Skeletal muscle satellite cell (primary cell): ENCODE data around the gene CRADD.
"Not testable (repeated sequence)": the region's sequence is repeated elsewhere in the genome, so short reads cannot be mapped to it uniquely, and the experiment has no call there.

Experiments
- H3K27me3 ChIP-seq: 2 replicates; pipeline ENCODE4 v1.7.0; 2013; ENCODE audit warnings: low read length; ENCODE audit not compliant: control insufficient read depth, insufficient read depth
- H3K36me3 ChIP-seq: 2 replicates; pipeline ENCODE4 v1.7.0; 2013; ENCODE audit warnings: mild to moderate bottlenecking, control low read depth, low read length; ENCODE audit not compliant: insufficient read depth
- H3K4me1 ChIP-seq: 2 replicates; pipeline ENCODE4 v1.7.0; 2013; ENCODE audit warnings: low read length; ENCODE audit not compliant: control insufficient read depth, insufficient read depth
- H3K4me2 ChIP-seq: 2 replicates; pipeline ENCODE4 v1.7.0; 2013; ENCODE audit warnings: mild to moderate bottlenecking, low read length
- H3K4me3 ChIP-seq: 2 replicates; pipeline ENCODE4 v1.7.0; 2013; ENCODE audit warnings: low read length
- H3K9ac ChIP-seq: 2 replicates; pipeline ENCODE4 v1.7.0; 2013; ENCODE audit warnings: mild to moderate bottlenecking, low read depth, low read length, moderate library complexity
- H3K9me3 ChIP-seq: replicated peaks from 2 replicates; pipeline ENCODE4 v1.7.0; 2013; ENCODE audit warnings: mild to moderate bottlenecking, control low read depth, low read length

Gene CRADD

DNA sequence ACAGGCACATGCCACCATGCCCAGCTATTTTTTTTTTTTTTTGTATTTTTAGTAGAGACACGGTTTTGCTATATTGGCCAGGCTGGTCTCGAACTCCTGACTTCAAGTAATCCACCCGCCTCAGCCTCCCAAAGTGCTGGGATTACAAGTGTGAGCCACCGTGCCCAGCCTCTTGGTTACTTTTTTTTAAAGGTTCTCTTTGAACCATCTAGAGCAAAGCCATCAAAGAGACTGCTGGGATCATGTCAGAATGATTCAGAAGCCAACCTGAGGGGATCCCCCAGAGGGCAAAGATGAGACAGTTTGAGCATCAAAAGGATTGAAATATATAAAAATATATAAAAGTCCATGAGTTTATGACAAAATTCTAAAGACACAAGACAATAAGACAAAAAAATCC, 103.7 kb downstream of the CRADD start:
- H3K4me2 ChIP-seq, H3K27me3 ChIP-seq, H3K9me3 ChIP-seq, H3K36me3 ChIP-seq, H3K4me3 ChIP-seq, H3K9ac ChIP-seq: not testable (repeated sequence)
- H3K4me1 ChIP-seq = peaks cover 68% of the 10 kb centered on the region

DNA sequence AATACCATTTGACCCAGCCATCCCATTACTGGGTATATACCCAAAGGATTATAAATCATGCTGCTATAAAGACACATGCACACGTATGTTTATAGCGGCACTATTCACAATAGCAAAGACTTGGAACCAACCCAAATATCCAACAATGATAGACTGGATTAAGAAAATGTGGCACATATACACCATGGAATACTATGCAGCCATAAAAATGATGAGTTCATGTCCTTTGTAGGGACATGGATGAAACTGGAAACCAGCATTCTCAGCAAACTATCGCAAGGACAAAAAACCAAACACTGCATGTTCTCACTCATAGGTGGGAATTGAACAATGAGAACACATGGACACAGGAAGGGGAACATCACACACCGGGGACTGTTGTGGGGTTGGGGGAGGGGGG, 104.8 kb downstream of the CRADD start:
- not testable (repeated sequence) for H3K9ac ChIP-seq, H3K27me3 ChIP-seq, H3K4me3 ChIP-seq, H3K9me3 ChIP-seq, H3K36me3 ChIP-seq, H3K4me2 ChIP-seq
- peaks cover 70% of the 10 kb centered on the region for H3K4me1 ChIP-seq

DNA sequence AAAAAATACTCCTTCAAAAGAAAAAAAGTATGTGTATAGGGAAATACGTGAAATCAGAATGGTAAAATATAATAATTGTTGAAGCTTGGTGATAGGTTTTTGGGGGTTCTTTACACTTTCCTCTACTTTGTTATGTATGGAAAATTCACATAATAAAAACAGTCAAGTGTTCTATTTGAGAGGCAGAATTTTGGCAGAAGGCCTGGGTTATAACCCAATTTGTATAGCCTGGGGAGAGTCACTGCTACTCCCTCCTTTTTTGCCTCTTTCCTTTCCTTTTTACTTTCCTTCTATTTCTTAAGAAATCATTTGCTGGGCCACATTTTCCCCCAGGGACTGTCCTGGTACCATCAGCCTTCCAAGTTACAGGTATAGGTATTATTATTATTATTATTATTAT, 105.7 kb downstream of the CRADD start:
- H3K4me2 ChIP-seq = no peak overlapping the region
- no peaks in the 10 kb centered on the region for H3K27me3 ChIP-seq
- no peak overlapping the region for H3K4me3 ChIP-seq
- H3K4me1 ChIP-seq = peaks cover 70% of the 10 kb centered on the region
- H3K9me3 ChIP-seq = no peaks in the 10 kb centered on the region
- H3K9ac ChIP-seq = peak overlapping the region; percentile 89
- no peaks in the 10 kb centered on the region for H3K36me3 ChIP-seq

DNA sequence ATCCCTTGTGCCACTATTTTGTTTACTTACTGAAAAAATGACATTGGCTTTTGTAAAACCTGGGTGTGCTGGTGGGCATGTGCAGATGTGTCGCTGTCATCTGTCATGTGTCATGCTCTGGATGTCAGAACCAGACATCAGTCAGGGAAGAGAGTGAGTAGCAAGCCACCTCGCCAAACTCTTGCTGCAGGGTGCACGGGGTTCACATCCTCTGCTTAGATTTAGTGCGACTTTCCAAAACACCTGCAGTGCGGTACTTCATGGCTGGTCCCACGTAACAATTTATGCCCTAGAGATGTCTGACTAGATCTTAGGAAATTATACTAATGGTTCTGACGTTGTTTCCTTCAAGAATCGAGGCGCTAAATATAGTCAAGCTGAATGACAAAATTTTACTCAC, 106.7 kb downstream of the CRADD start:
- Histone ChIP-seq H3K9me3 (no peaks in the 10 kb centered on the region), H3K9ac (peak overlapping the region; percentile 89)

DNA sequence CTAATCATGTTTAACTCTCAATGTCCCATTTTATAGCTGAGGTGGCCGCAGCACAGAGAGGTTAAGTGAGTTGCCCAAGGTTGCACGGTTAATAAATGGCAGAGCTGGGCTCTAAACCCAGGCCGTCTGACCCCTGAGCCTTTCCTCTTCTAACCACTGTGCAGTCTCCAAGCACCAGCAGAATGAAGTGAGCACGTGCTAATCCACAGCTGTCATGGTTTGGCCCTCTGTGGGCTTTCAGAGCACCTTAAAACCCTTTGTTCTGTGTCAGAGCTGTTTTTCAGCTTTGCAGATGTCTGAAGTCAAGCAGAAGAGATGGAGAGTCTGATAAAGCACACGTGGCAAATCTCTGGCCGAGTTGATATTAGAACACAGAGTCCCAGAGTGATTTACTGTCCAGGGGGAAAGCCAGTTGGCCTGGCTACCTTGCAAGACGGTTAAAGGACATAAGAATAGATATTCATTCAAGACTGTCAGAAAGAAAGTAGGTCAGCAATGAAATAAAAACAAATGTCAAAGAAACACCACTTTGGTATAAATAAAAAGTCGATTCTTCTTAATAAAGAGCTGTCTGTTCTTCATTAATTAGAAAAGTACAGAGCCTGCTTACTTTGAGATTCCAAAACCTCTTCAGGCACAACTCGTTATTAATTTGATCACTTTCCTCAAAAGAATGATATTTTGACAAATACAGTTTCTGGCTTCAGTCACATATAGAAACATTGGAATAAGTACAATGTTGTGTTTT, 107.3 kb downstream of the CRADD start:
- H3K27me3 ChIP-seq = no peaks in the 10 kb centered on the region
- H3K9ac ChIP-seq = peak overlapping the region; percentile 89
- H3K9me3 ChIP-seq = no peaks in the 10 kb centered on the region
- peaks cover 74% of the 10 kb centered on the region for H3K4me1 ChIP-seq
- H3K4me2 ChIP-seq = peak overlapping the region; percentile 63
- no peak overlapping the region for H3K4me3 ChIP-seq
- no peaks in the 10 kb centered on the region for H3K36me3 ChIP-seq

More for the DNA sequence above, 106.7 kb downstream of the CRADD start:
- H3K4me1 ChIP-seq = peaks cover 70% of the 10 kb centered on the region
- no peak overlapping the region for H3K4me3 ChIP-seq
- peak overlapping the region; percentile 63 for H3K4me2 ChIP-seq
- H3K27me3 ChIP-seq = no peaks in the 10 kb centered on the region
- H3K36me3 ChIP-seq = no peaks in the 10 kb centered on the region

DNA sequence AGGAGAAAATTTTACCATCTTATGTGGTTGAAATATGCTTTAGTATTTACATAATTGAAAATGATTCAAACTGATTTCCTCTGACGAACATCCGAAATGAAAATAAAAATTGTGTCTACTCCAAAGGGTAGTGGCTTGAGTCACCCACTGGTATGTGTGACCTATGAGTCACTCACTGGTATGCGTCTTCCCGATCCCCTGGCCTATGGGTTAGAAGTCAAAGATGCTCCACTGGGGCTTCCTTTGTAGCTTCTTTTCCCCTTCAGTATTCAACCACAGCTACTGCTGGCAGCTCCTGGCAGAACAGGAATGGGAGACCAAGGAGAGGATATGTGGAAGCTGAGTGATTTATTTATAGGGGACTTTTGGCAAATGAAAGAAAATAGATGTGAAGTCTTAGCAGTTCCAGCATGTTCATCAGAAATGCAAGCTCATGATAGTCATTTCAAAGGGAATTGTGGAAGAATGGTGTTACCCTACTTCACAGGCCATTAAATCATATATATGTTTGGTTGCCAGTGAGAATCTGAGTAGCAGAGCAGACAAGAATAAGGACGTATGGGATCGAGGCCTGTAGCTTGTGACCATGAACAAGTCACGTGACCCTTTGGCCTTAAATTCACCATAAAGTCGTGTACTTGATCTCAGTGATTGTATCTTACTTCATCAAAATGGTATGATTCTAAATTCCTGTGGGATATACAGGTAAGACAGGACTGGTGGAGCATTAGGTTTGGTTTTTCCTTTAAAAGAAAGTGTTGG, 108.3 kb downstream of the CRADD start:
- no peaks in the 10 kb centered on the region for H3K27me3 ChIP-seq
- peak overlapping the region; percentile 63 for H3K4me2 ChIP-seq
- H3K9me3 ChIP-seq = no peaks in the 10 kb centered on the region
- H3K4me1 ChIP-seq = peaks cover 76% of the 10 kb centered on the region
- H3K36me3 ChIP-seq = no peaks in the 10 kb centered on the region
- peak overlapping the region; percentile 15 for H3K4me3 ChIP-seq
- peak overlapping the region; percentile 89 for H3K9ac ChIP-seq

- Histone ChIP-seq H3K36me3 (no peaks in the 10 kb centered on the region), H3K27me3 (no peaks in the 10 kb centered on the region), H3K4me3 (no peak overlapping the region), H3K9ac (peak overlapping the region; percentile 81), H3K9me3 (no peaks in the 10 kb centered on the region), H3K4me2 (peak overlapping the region; percentile 27), H3K4me1 (peaks cover 85% of the 10 kb centered on the region)
These were observed 109.7 kb downstream of the CRADD start for GRCh38 chr12:93786656-93787397.

DNA sequence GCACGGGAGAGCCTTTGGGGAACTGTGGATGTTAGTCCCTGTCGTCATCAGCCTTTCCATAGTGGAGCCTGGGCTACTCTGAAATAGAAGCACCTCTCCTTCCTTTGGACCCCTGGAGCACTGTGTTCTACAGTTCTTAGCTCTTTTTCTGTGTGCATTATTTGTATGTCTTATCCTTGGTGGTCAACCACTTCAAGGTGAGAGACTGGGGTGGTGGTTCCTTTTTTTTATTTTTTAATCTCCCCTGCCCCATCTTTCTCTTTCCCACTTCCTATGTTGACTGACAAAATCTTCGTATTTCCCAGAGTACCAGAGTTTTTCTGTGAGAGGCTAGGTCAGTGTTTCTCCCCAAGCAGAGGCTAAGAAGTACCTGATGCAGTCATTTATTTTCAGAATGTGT, 111.7 kb downstream of the CRADD start:
- no peaks in the 10 kb centered on the region for H3K9me3 ChIP-seq
- H3K36me3 ChIP-seq = no peaks in the 10 kb centered on the region
- H3K27me3 ChIP-seq = no peaks in the 10 kb centered on the region
- peaks cover 76% of the 10 kb centered on the region for H3K4me1 ChIP-seq
- no peak overlapping the region for H3K9ac ChIP-seq
- H3K4me3 ChIP-seq = no peak overlapping the region
- H3K4me2 ChIP-seq = no peak overlapping the region

- Histone ChIP-seq H3K4me1 (peaks cover 73% of the 10 kb centered on the region), H3K4me3 (no peak overlapping the region), H3K9me3 (no peaks in the 10 kb centered on the region), H3K27me3 (no peaks in the 10 kb centered on the region), H3K9ac (peak overlapping the region; percentile 31), H3K36me3 (no peaks in the 10 kb centered on the region), H3K4me2 (no peak overlapping the region)
These were observed 112.6 kb downstream of the CRADD start for GRCh38 chr12:93789767-93790166.

GRCh38 chr12:93790472-93791152, 113.4 kb downstream of the CRADD start:
- H3K4me3 ChIP-seq = no peak overlapping the region
- peaks cover 67% of the 10 kb centered on the region for H3K4me1 ChIP-seq
- H3K27me3 ChIP-seq = no peaks in the 10 kb centered on the region
- H3K9ac ChIP-seq = peak overlapping the region; percentile 59
- no peak overlapping the region for H3K4me2 ChIP-seq
- no peaks in the 10 kb centered on the region for H3K9me3 ChIP-seq
- no peaks in the 10 kb centered on the region for H3K36me3 ChIP-seq

GRCh38 chr12:93793007-93793406, 115.8 kb downstream of the CRADD start:
- Histone ChIP-seq H3K36me3 (no peaks in the 10 kb centered on the region), H3K4me2 (no peak overlapping the region), H3K4me1 (peaks cover 46% of the 10 kb centered on the region), H3K9me3 (no peaks in the 10 kb centered on the region), H3K27me3 (no peaks in the 10 kb centered on the region), H3K9ac (no peak overlapping the region), H3K4me3 (no peak overlapping the region)
